Mesodermal cell (in vitro differentiated cells): Measurements from ENCODE around the gene RALGDS.

Experiments used
- H3K27ac ChIP-seq: 2 replicates; pipeline ENCODE4 v1.7.0; 2013; ENCODE audit warnings: mild to moderate bottlenecking, low read depth, low read length, moderate library complexity; ENCODE audit not compliant: severe bottlenecking
- H3K36me3 ChIP-seq: 2 replicates; pipeline ENCODE4 v1.7.1; 2013; ENCODE audit warnings: mild to moderate bottlenecking, low read length, moderate library complexity; ENCODE audit not compliant: control insufficient read depth, insufficient read depth
- H3K4me1 ChIP-seq: one replicate; pipeline ENCODE4 v1.7.1; 2013; ENCODE audit warnings: mild to moderate bottlenecking, low read length; ENCODE audit not compliant: insufficient read depth, control insufficient read depth, poor library complexity, severe bottlenecking
- H3K4me3 ChIP-seq: 2 replicates; pipeline ENCODE4 v1.7.0; 2013; ENCODE audit warnings: low read length, control low read depth, mild to moderate bottlenecking; ENCODE audit not compliant: insufficient read depth, poor library complexity, severe bottlenecking; ENCODE audit errors: extremely low read depth
- H3K9me3 ChIP-seq: 2 replicates; pipeline ENCODE4 v1.7.1; 2013; ENCODE audit warnings: mild to moderate bottlenecking, low read length, moderate library complexity; ENCODE audit not compliant: control insufficient read depth
- WGBS, 2 experiments: methylation state at CpG; one replicate each; pipeline ENCODE4 v1.1.5; 2013; ENCODE audit warnings: missing lambda C conversion rate in 2 of 2; ENCODE audit not compliant: insufficient coverage in 2 of 2; 5-methylcytosine and 5-hydroxymethylcytosine counted together

The RALGDS gene

DNA sequence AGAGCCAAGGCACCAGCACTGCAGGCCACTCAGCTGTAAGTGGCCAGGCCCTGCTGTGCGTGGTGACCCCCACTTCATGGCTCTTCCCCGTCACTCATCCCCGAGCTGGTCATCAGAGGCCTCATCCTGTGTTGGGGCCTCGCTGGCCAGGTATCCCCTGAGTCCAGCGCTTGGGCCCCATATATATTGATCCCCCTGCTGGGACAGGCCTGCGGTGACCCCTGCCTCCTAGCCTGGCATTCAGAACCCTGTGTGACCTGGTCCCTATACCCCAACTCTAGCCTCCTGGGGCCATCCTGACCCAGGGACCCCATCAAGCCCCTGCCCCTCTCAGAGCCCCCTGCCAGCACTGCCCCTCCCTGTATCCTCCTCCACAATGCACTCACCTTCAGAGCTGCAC lies 30.0 kb upstream of the RALGDS start:
- 95 to 97% methylated on average over 6 of the region's 6 CpGs for WGBS, 2 experiments
- Histone ChIP-seq H3K4me3 (no peak overlapping the region), H3K27ac (no peak overlapping the region), H3K9me3 (no peaks in the 10 kb centered on the region), H3K4me1 (peaks cover 8% of the 10 kb centered on the region), H3K36me3 (peaks cover 11% of the 10 kb centered on the region)

DNA sequence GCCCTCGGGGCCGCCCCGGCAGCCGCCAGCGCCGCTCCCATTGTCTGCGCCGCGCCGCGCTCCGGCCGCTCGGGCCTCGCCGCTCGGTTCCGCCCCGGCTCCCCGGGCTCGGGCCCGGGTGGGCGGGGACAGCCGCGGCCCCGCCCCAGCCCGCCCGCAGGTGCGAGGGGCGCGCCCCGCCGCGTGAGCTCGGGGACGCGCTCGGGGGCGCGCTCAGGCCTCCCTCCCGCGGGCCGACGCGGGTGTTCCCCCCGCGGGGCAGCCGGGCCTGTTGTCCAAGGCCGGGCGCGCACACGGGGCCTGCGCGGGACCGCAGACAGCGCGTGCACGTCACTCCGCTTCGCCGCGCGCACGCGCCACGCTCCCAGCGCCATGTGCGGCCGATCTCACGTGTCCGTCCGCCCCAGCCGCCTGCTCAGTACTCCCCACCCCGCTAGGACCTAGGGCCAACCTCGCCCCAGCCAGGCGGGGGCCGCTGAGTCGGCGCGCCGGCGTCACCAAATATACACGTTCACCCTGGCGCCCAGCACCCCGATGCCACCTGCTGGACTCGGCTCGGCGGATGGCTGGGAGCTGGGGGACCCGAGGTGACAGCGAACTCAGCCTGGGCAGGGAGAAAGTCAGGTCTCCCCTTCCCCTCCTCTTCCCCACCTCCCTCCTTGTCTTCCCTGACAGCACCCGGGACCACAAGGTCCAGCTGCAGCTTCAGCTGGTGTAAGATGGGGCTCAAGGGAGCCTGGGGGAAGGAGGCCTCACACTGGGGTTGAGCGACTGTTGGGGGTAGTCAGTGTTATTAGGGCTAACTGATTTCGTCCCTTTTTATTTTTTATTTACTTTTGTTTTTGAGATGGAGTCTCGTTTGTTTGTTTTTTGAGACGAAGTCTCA lies 28.3 kb upstream of the RALGDS start:
- H3K9me3 ChIP-seq: no peaks in the 10 kb centered on the region
- H3K36me3 ChIP-seq: peaks cover 4% of the 10 kb centered on the region
- H3K4me1 ChIP-seq: peaks cover 8% of the 10 kb centered on the region
- peak overlapping the region; percentile 36 for H3K27ac ChIP-seq
- H3K4me3 ChIP-seq: peak overlapping the region; percentile 62
- 1 to 2% methylated on average over 46 to 50 of the region's 95 CpGs for WGBS, 2 experiments

- H3K4me1 ChIP-seq: peaks cover 12% of the 10 kb centered on the region
- H3K27ac ChIP-seq: peak overlapping the region; percentile 77
- H3K4me3 ChIP-seq: peak overlapping the region; percentile 62
- WGBS, 2 experiments: 8 to 9% methylated on average over 43 to 50 of the region's 65 CpGs
- H3K9me3 ChIP-seq: no peaks in the 10 kb centered on the region
- H3K36me3 ChIP-seq: no peaks in the 10 kb centered on the region
Observed at GRCh38 chr9:133148199-133149129, 27.4 kb upstream of the RALGDS start.

DNA sequence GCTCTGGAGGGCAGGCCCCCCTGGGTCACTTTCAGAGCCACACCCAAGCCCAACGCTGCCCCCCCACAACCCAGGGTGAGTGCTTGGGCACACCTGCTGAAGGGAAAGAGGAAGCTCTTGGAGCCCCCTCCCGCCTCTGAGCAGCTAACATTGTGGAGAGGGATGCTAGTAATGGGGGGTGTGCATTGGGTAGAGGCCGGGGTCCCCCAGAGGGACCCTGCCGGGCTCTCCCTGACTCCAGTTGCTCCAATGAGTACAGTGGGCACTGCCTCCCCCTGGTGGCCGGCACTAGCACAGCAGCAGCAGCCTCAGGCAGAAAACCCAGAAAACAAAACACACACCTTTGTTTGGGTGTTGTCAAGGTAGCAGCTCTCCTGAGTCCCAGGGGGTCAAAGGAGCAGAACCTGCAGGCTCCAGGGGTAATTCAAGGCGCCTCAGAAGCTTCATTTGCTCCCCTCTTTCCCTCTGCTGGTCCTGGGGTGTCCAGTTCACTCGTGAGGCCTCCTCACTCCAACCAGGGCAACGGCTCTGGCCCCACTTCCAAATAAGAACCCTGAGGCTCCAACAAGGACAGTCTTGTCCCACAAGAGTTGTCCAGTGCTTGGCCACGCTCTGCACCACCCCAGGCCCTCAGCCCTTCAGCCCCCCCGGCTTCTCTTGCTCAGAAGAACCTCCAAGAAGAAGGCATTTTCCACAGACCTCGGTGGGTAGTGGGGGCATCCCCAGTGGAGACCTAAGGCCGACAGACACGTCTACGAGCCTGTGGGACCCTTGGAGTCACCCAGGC lies 26.6 kb upstream of the RALGDS start:
- 46 to 54% methylated on average over 9 to 13 of the region's 14 CpGs for WGBS, 2 experiments
- peak overlapping the region; percentile 77 for H3K27ac ChIP-seq

DNA sequence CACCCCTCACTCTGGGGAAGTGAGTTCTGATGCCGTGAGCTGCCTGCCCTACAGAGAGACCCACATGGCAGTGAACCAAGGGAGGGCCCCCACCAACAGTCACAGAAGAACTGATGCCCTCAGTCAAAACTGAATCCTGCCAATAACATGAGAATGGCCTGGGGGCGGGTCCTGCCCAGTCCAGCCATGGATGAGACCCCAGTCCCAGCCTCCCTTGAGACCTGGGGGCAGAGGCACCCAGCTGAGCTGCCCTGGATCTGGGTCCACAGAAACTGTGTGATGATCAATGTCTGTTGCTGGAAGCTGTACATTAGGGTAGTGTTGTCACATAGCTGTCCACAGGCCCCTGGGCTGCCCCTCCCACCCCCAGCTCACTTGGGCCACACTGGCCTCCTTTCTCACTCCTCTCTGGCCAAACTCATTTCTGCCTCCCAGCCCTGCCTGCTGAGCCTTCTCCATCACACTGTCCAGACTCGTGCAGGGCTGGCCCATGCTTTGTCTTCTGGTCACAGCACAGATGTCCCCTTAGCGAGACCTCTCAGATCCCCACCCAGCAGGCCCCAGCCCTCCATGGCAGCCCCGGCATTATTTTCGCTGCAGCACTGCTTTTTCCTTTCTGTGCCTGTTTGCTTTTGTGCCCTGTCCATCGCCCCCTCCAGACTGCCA lies 25.8 kb upstream of the RALGDS start:
- Histone ChIP-seq H3K4me1 (peaks cover 25% of the 10 kb centered on the region), H3K36me3 (peaks cover 3% of the 10 kb centered on the region), H3K4me3 (peak overlapping the region; percentile 11), H3K27ac (no peak overlapping the region), H3K9me3 (no peaks in the 10 kb centered on the region)
- 57 to 69% methylated on average over 4 to 7 of the region's 7 CpGs for WGBS, 2 experiments

More for the DNA sequence above, 26.6 kb upstream of the RALGDS start:
- H3K9me3 ChIP-seq: no peaks in the 10 kb centered on the region
- peaks cover 3% of the 10 kb centered on the region for H3K36me3 ChIP-seq
- H3K4me3 ChIP-seq: peak overlapping the region; percentile 62
- peaks cover 20% of the 10 kb centered on the region for H3K4me1 ChIP-seq

GRCh38 chr9:133144904-133145851 lies 24.1 kb upstream of the RALGDS start:
- peaks cover 3% of the 10 kb centered on the region for H3K36me3 ChIP-seq
- H3K4me3 ChIP-seq: no peak overlapping the region
- no peak overlapping the region for H3K27ac ChIP-seq
- H3K9me3 ChIP-seq: no peaks in the 10 kb centered on the region
- WGBS, 2 experiments: 90 to 91% methylated on average over 14 to 15 of the region's 19 CpGs
- peaks cover 30% of the 10 kb centered on the region for H3K4me1 ChIP-seq

DNA sequence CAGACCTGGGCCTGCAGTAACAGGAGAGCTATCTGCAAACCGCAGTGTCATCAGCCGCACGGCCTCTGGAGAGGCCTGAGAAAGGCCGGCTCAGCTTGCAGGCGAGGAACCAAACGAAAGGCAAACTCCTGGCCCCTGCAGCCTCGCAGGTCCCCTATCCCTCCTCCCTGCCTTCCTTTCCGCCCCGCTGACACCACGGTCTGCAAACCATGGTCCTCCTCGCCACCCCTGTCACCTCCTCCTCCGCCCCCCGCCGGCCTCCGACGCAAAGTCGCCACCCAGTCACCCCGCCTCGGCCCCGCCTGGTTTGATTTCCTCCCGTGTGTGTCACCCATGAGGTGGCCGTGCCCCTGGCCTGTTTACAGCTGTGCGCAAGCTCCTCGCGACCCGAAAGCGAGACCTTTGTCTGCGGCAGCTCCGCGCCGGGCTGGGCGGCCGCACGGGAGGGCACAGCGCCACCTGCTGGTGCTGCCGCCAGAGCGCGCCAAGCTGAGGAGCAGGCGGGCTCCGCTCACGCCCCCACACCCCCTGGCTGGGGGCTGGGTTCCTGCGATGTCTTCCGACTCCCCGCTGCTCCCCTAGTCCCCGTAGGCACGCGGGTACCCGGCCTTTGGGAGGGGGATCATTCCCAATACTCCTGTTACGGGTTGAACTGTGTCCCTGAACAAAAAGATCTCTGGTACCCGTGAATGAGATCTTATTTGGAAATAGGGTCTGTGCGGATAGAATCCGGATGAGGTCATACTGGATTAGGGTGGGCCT lies 23.3 kb upstream of the RALGDS start:
- no peak overlapping the region for H3K4me3 ChIP-seq
- peaks cover 3% of the 10 kb centered on the region for H3K36me3 ChIP-seq
- H3K27ac ChIP-seq: peak overlapping the region; percentile 67
- peaks cover 30% of the 10 kb centered on the region for H3K4me1 ChIP-seq
- 20 to 25% methylated on average over 30 to 43 of the region's 52 CpGs for WGBS, 2 experiments
- no peaks in the 10 kb centered on the region for H3K9me3 ChIP-seq

- H3K4me3 ChIP-seq: no peak overlapping the region
- peaks cover 36% of the 10 kb centered on the region for H3K4me1 ChIP-seq
- H3K9me3 ChIP-seq: no peaks in the 10 kb centered on the region
- 93 to 97% methylated on average over 8 to 9 of the region's 13 CpGs for WGBS, 2 experiments
- H3K36me3 ChIP-seq: peaks cover 3% of the 10 kb centered on the region
- peak overlapping the region; percentile 67 for H3K27ac ChIP-seq
Observed at GRCh38 chr9:133143639-133144141, 22.6 kb upstream of the RALGDS start.
